LNCaP clone FGC (cell line): ENCODE results near the gene CDC42BPG.

ENCODE experiments used
- DNase-seq: peaks from one replicate; pipeline ENCODE4 v3.0.0-alpha.2; 2011; ENCODE audit warnings: low read depth
- H3K4me3 ChIP-seq: 2 replicates; pipeline ENCODE4 v1.5.1; 2011; ENCODE audit warnings: mild to moderate bottlenecking, low read depth, low read length, control low read depth
- TF ChIP-seq, protein P1 (sequence below): IDR thresholded peaks from 2 replicates; pipeline ENCODE4 v1.5.1; 2012; ENCODE audit warnings: mild to moderate bottlenecking; ENCODE audit not compliant: control insufficient read depth, insufficient read depth; ENCODE audit errors: extremely low read depth

Gene CDC42BPG

DNA sequence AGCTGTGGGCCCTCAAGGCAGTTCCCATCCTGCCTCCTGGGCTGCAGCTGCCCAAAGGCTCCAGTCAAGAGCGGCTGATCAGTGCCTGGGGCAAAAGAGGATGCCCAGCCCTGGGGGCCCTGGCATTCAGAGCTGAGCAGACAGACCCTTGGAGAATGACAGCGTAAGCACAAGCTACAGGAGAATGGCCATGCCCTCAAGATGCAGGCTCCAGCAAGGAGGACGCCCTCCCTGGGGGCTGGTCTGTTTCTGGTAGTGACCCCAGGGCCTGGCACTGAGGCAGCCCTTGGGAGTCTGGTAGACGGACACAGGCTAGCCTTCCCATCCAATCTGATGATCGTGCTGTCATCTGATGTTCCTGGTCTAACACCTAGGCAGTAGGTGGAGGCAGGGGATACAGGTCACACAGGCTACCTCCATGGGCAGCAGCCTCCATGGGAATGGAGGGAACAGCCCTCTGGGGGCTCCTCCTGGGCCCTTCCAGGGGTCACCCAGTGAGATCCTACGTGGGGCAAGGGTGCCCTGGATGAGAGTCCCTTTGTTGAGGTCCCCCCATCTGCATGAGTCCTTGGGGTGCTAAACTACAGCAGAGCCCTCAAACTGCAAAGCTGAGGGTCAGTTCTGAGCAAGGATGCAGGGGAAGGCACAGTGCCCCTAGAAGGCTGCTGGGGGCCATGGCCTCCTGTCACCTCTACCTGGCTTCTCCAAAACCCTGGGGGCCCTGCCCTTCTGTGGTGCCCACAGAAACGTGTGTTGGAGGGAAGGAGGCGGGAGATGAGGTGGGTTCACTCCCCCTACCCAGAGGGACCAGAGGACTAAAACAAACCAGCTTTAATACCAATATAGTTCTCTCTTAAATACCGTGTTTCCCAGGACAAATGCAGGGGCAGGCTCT, 55.9 kb downstream of the CDC42BPG start:
- no peak for DNase-seq
- no peak overlapping the region for H3K4me3 ChIP-seq
- TF ChIP-seq, protein P1, sequence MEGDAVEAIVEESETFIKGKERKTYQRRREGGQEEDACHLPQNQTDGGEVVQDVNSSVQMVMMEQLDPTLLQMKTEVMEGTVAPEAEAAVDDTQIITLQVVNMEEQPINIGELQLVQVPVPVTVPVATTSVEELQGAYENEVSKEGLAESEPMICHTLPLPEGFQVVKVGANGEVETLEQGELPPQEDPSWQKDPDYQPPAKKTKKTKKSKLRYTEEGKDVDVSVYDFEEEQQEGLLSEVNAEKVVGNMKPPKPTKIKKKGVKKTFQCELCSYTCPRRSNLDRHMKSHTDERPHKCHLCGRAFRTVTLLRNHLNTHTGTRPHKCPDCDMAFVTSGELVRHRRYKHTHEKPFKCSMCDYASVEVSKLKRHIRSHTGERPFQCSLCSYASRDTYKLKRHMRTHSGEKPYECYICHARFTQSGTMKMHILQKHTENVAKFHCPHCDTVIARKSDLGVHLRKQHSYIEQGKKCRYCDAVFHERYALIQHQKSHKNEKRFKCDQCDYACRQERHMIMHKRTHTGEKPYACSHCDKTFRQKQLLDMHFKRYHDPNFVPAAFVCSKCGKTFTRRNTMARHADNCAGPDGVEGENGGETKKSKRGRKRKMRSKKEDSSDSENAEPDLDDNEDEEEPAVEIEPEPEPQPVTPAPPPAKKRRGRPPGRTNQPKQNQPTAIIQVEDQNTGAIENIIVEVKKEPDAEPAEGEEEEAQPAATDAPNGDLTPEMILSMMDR = no peak

DNA sequence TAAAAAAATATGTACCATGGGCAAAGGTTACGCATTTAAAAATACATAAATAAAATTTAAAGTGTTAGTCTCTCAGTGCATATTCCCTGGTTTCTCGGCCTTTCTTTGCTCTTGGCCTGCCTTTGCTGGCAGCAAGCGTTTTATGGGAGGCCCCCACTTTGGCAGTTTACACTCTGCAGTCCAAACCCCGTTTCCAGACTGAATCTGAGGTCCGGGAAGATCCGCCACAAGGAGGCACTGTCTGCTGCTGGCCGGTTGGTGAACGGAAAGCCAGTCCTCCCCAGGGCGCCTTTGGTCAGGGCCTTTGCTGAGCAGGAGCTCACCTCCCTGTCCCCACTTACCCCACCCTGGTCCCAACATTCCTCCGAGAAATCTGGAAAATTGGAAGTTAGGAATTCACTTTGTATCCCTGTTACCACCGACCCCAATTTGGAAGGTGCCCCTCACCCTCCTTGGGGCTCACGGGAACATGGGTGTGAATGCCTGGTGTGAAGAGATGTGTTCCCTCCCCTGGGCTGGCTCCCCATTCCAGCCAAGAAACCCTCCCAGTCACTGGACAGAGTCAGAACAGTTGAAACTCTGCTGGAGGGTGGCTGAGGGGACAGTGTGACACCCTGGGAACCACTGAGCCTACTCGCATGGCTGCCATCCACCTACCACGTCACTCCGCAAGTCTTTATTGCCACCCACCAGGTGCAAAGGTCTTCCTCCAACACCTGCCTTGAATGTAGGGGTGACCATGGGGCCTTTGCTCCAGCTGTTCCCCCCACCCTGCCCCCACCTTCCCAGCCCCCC, 56.7 kb downstream of the CDC42BPG start:
- TF ChIP-seq, protein P1 = peak; percentile 55
- DNase-seq = no peak
- H3K4me3 ChIP-seq = no peak overlapping the region

GRCh38 chr11:64786308-64786707, 58.1 kb downstream of the CDC42BPG start:
- TF ChIP-seq, protein P1 = no peak
- no peak for DNase-seq
- H3K4me3 ChIP-seq = no peak overlapping the region

- no peak for DNase-seq
- TF ChIP-seq, protein P1 = no peak
- 0 out of 2 replicates have a peak overlapping the region, but pooled peaks have one; percentile 13 for H3K4me3 ChIP-seq
Observed at GRCh38 chr11:64784813-64785581, 59.5 kb downstream of the CDC42BPG start.

- TF ChIP-seq, protein P1 = no peak
- peak within 1 kb of the TSS; percentile 63 for H3K4me3 ChIP-seq
- DNase-seq = peak; percentile 99
Observed at GRCh38 chr11:64778473-64779298, 65.8 kb downstream of the CDC42BPG start, which contains the start of gene SF1. TSS of gene SF1 (minus strand) at chr11:64778542. CDS start at chr11:64778392, 150 bp downstream.

GRCh38 chr11:64778223-64778472, 66.3 kb downstream of the CDC42BPG start:
- TF ChIP-seq, protein P1 = no peak
- DNase-seq = no peak
- peak overlapping the region; percentile 63 for H3K4me3 ChIP-seq
